ENCODE results near the gene MASP2. TPM values are rescaled to one million over a fixed set of nuclear protein-coding genes. Genes with fewer than 3 reads are reported as not detected.

The MASP2 gene
- polyA plus RNA-seq, 1 of the 3 experiments (the other 2 are of a cell fraction) = not detected

GRCh38 chr1:11071463-11072215, 24.6 kb upstream of the MASP2 start:
- WGBS (ENCODE audit: low lambda C conversion rate) = 82% methylated on average over 12 of the region's 15 CpGs
- DNase-seq = no peak
- Histone ChIP-seq H3K79me2 (ENCODE audit: insufficient read depth) (no peaks in the 10 kb centered on the region), H3K9ac (no peak overlapping the region), H3K4me3 (ENCODE audit: low read depth in 2 of 2, low read length in 1 of 2) (no peak overlapping the region), H3K27ac (ENCODE audit: low read depth in 2 of 2, low read length in 1 of 2) (no peak overlapping the region), H3K9me2 (no peaks in the 10 kb centered on the region), H4K20me1 (ENCODE audit: insufficient read depth) (no peaks in the 10 kb centered on the region), H3K9me3 (no peaks in the 10 kb centered on the region), H2AFZ (ENCODE audit: low read depth) (no peak overlapping the region), H3K4me2 (no peak overlapping the region), H3F3A (replicated peaks; ENCODE audit: insufficient read depth) (no peaks in the 10 kb centered on the region), H3K27me3 (ENCODE audit: insufficient read depth) (no peaks in the 10 kb centered on the region), H3K4me1 (ENCODE audit: control insufficient read depth in 1 of 2, insufficient read depth in 2 of 2, low read depth in 1 of 2, low read length in 1 of 2) (no peaks in the 10 kb centered on the region), H3K36me3 (replicated peaks in 1 of 2; ENCODE audit: control insufficient read depth in 1 of 2, insufficient read depth in 2 of 2, low read length in 1 of 2) (peaks cover 54 to 55% of the 10 kb centered on the region in 2 experiments)
- POLR2A ChIA-PET = interaction anchor here (1.0 kb wide), 1 partner anchor 27 kb away, joined by 3 read pairs; no protein-coding TSS in a partner anchor
- CTCF ChIA-PET = interaction anchor here (1.4 to 2.2 kb wide), 3 partner anchors 10 to 34 kb away, joined by 4 to 10 read pairs (median 9); partner anchors contain the start of gene SRM
- TF ChIP-seq GABPA (IDR thresholded peaks at IDR 0.05; ENCODE audit: low read depth) = no peak
- TF ChIP-seq FOXM1 (IDR thresholded peaks at IDR 0.05; ENCODE audit: low read depth) = no peak
- TF ChIP-seq TAF1 (IDR thresholded peaks at IDR 0.05; ENCODE audit: borderline replicate concordance, low read depth, low read length) = no peak
- TF ChIP-seq NFIC (IDR thresholded peaks at IDR 0.05; ENCODE audit: borderline replicate concordance) = no peak
- TF ChIP-seq TEAD4 (IDR thresholded peaks at IDR 0.05; ENCODE audit: borderline replicate concordance, insufficient read depth) = no peak
- no peak for TF ChIP-seq FOSL2 (IDR thresholded peaks at IDR 0.05; ENCODE audit: borderline replicate concordance, low read depth)
- TF ChIP-seq TCF12 (IDR thresholded peaks at IDR 0.05) = no peak
- TF ChIP-seq RFX5 (IDR thresholded peaks at IDR 0.05; ENCODE audit: low read length) = no peak
- no peak for TF ChIP-seq EZH2phosphoT487 (IDR thresholded peaks at IDR 0.05; ENCODE audit: borderline replicate concordance, low read depth)
- no peak for TF ChIP-seq POLR2AphosphoS5 (IDR thresholded peaks at IDR 0.05; ENCODE audit: low read depth, low read length)
- no peak for TF ChIP-seq FOXJ3 (CRISPR knock-in tag; IDR thresholded peaks at IDR 0.05)
- no peak for TF ChIP-seq EP300 (IDR thresholded peaks at IDR 0.05; ENCODE audit: borderline replicate concordance in 1 of 2, low read depth in 1 of 2, low read length in 1 of 2)
- TF ChIP-seq, protein P1, sequence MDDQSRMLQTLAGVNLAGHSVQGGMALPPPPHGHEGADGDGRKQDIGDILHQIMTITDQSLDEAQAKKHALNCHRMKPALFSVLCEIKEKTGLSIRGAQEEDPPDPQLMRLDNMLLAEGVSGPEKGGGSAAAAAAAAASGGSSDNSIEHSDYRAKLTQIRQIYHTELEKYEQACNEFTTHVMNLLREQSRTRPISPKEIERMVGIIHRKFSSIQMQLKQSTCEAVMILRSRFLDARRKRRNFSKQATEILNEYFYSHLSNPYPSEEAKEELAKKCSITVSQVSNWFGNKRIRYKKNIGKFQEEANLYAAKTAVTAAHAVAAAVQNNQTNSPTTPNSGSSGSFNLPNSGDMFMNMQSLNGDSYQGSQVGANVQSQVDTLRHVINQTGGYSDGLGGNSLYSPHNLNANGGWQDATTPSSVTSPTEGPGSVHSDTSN (IDR thresholded peaks at IDR 0.05) = no peak

DNA sequence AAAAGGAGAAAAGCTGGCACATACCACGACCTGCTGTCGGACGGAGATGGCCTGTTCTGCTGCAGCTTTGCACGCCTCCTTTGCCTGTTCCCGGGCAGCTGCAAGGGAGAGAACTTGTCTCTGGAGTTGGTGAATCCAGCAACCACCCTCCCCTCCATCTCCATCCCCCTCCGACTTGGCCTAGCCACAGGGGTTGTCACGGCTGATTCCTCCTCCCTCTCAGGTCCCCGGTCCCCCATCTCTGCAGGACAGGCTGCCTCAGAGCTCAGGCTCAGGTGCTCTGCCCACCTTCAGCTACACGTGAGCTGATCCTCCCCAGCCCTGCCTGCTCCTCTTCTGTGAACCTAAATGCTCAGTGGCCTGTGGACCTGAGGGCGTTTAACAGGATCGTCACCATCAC, 23.8 kb upstream of the MASP2 start:
- no peak for DNase-seq
- Histone ChIP-seq H3F3A (replicated peaks; ENCODE audit: insufficient read depth) (peaks cover under 1% of the 10 kb centered on the region), H3K9me2 (no peaks in the 10 kb centered on the region), H4K20me1 (ENCODE audit: insufficient read depth) (no peaks in the 10 kb centered on the region), H3K4me1 (ENCODE audit: control insufficient read depth in 1 of 2, insufficient read depth in 2 of 2, low read depth in 1 of 2, low read length in 1 of 2) (no peaks in the 10 kb centered on the region), H3K36me3 (replicated peaks in 1 of 2; ENCODE audit: control insufficient read depth in 1 of 2, insufficient read depth in 2 of 2, low read length in 1 of 2) (peaks cover 51 to 56% of the 10 kb centered on the region in 2 experiments), H3K27ac (ENCODE audit: low read depth in 2 of 2, low read length in 1 of 2) (no peak overlapping the region), H3K4me3 (ENCODE audit: low read depth in 2 of 2, low read length in 1 of 2) (no peak overlapping the region), H2AFZ (ENCODE audit: low read depth) (no peak overlapping the region), H3K4me2 (no peak overlapping the region), H3K9ac (no peak overlapping the region), H3K9me3 (no peaks in the 10 kb centered on the region), H3K79me2 (ENCODE audit: insufficient read depth) (no peaks in the 10 kb centered on the region), H3K27me3 (ENCODE audit: insufficient read depth) (no peaks in the 10 kb centered on the region)
- POLR2A ChIA-PET = interaction anchor here (0.6 to 1.0 kb wide), 2 partner anchors 28 to 127 kb away, joined by 3 to 4 read pairs; no protein-coding TSS in a partner anchor
- 98% methylated on average over 9 of the region's 11 CpGs for WGBS (ENCODE audit: low lambda C conversion rate)
- no peak for TF ChIP-seq RAD21 (IDR thresholded peaks at IDR 0.05; ENCODE audit: low read length)
- no peak for TF ChIP-seq RXRA (IDR thresholded peaks at IDR 0.05; ENCODE audit: borderline replicate concordance, low read depth)
- TF ChIP-seq MEF2A (IDR thresholded peaks at IDR 0.05; ENCODE audit: borderline replicate concordance, low read depth) = no peak
- TF ChIP-seq YY1 (IDR thresholded peaks at IDR 0.05; ENCODE audit: low read depth) = no peak
- CTCF ChIA-PET = interaction anchor here (1.4 to 3.4 kb wide), 3 partner anchors 10 to 33 kb away, joined by 4 to 17 read pairs (median 9); partner anchors contain the start of gene SRM

All from SK-N-SH (cell line).